Mucosa of rectum (tissue), 2 donors: ENCODE results near the gene LYRM7.
A peak's percentile ranks its signal among the peaks of the same experiment; 100 is the strongest.

ENCODE experiments used
- H3K27ac ChIP-seq, 2 donors: one replicate each; pipeline ENCODE4 v1.7.0; 2013; ENCODE audit warnings: inconsistent platforms in 2 of 2, low read depth in 2 of 2, low read length in 2 of 2
- H3K27me3 ChIP-seq, 2 donors: one replicate each; pipeline ENCODE4 v1.7.0; 2013; ENCODE audit warnings: low read length in 2 of 2; ENCODE audit not compliant: control insufficient read depth in 2 of 2, insufficient read depth in 2 of 2
- H3K36me3 ChIP-seq, 2 donors: one replicate each; pipeline ENCODE4 v1.7.0; 2013; ENCODE audit warnings: low read length in 2 of 2; ENCODE audit not compliant: control insufficient read depth in 2 of 2, insufficient read depth in 2 of 2
- H3K4me1 ChIP-seq, 2 donors: one replicate each; pipeline ENCODE4 v1.7.0; 2013; ENCODE audit warnings: low read length in 2 of 2, mild to moderate bottlenecking in 1 of 2; ENCODE audit not compliant: control insufficient read depth in 2 of 2, insufficient read depth in 2 of 2
- H3K4me3 ChIP-seq, 2 donors: one replicate each; pipeline ENCODE4 v1.7.0; 2013; ENCODE audit warnings: low read length in 2 of 2
- H3K9ac ChIP-seq, 2 donors: one replicate each; pipeline ENCODE4 v1.7.0; 2013; ENCODE audit warnings: low read length in 2 of 2, low read depth in 1 of 2, mild to moderate bottlenecking in 1 of 2
- H3K9me3 ChIP-seq, 2 donors: one replicate each; pipeline ENCODE4 v1.7.0; 2013; ENCODE audit warnings: low read length in 2 of 2; ENCODE audit not compliant: control insufficient read depth in 2 of 2
- donor health status: healthy.
- donor health status: Normal muscosa, but diverticular disease.

LYRM7 gene

GRCh38 chr5:131198625-131199024 is 27.9 kb downstream of the LYRM7 start:
- Histone ChIP-seq H3K4me3 (no peak overlapping the region), H3K9ac (no peak overlapping the region), H3K9me3 (no peaks in the 10 kb centered on the region), H3K36me3 (peaks cover 0 to 4% of the 10 kb centered on the region in 2 donors), H3K27me3 (no peaks in the 10 kb centered on the region), H3K4me1 (peaks cover 3 to 9% of the 10 kb centered on the region in 2 donors), H3K27ac (no peak overlapping the region)

- H3K9ac ChIP-seq = no peak overlapping the region
- no peaks in the 10 kb centered on the region for H3K27me3 ChIP-seq
- no peaks in the 10 kb centered on the region for H3K9me3 ChIP-seq
- H3K36me3 ChIP-seq = peaks cover 0 to 4% of the 10 kb centered on the region in 2 donors
- no peak overlapping the region for H3K27ac ChIP-seq
- peaks cover 3 to 9% of the 10 kb centered on the region in 2 donors for H3K4me1 ChIP-seq
- no peak overlapping the region for H3K4me3 ChIP-seq
Measured at GRCh38 chr5:131200560-131200959, 29.8 kb downstream of the LYRM7 start.

DNA sequence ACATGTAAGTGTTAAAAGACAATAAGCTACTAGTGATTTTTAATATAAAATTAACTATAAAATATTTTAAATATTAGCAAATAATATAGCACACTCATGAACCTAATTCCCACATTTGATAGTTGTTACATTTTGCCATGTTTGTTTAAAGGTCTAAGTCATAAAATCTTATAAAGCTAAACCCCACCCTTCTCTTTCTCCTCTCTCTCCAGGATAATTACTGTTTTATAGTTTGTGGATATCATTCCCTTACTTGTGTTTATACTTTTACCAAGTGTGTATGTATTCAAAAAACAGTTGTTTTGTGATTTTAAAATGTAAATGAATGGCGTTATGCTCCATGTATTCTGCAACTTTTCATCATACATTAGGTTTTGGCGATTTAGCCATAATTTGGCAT is 34.2 kb downstream of the LYRM7 start:
- H3K36me3 ChIP-seq = peaks cover 0 to 3% of the 10 kb centered on the region in 2 donors
- no peak overlapping the region for H3K4me3 ChIP-seq
- H3K9me3 ChIP-seq = no peaks in the 10 kb centered on the region
- no peak overlapping the region for H3K27ac ChIP-seq
- peaks cover 15 to 31% of the 10 kb centered on the region in 2 donors for H3K4me1 ChIP-seq
- H3K27me3 ChIP-seq = no peaks in the 10 kb centered on the region
- no peak overlapping the region for H3K9ac ChIP-seq

GRCh38 chr5:131206061-131206460 is 35.3 kb downstream of the LYRM7 start:
- H3K36me3 ChIP-seq = no peaks in the 10 kb centered on the region
- H3K9ac ChIP-seq = no peak overlapping the region
- peaks cover 17 to 32% of the 10 kb centered on the region in 2 donors for H3K4me1 ChIP-seq
- no peaks in the 10 kb centered on the region for H3K27me3 ChIP-seq
- H3K4me3 ChIP-seq = no peak overlapping the region
- peak overlapping the region; percentile 16 to 63 for H3K27ac ChIP-seq
- H3K9me3 ChIP-seq = no peaks in the 10 kb centered on the region

DNA sequence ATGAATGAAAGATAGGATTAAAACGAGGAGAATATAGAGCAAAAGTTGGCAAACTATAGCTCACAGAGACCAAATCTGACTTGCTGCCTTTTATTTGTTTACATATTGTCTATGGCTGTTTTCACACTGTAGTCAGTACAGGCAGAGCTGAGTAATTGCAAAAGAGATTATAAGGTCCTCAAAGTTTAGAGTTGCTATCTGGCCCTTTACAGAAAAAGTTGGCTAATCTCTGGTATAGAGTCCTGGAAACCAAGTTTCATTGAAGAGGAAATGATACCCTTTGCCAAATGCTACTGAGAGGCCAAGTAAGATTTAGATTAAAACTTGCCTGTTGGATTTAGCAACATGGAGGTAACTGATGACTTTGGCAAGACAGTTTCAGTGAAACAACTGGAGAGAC is 36.0 kb downstream of the LYRM7 start:
- Histone ChIP-seq H3K36me3 (no peaks in the 10 kb centered on the region), H3K27ac (peak overlapping the region in 1 of 2 donors; percentile 33), H3K9ac (no peak overlapping the region), H3K9me3 (no peaks in the 10 kb centered on the region), H3K4me1 (peaks cover 17 to 32% of the 10 kb centered on the region in 2 donors), H3K27me3 (no peaks in the 10 kb centered on the region), H3K4me3 (no peak overlapping the region)

- H3K9me3 ChIP-seq = no peaks in the 10 kb centered on the region
- no peak overlapping the region for H3K9ac ChIP-seq
- no peaks in the 10 kb centered on the region for H3K27me3 ChIP-seq
- peak overlapping the region in 1 of 2 donors; percentile 57 for H3K27ac ChIP-seq
- H3K36me3 ChIP-seq = no peaks in the 10 kb centered on the region
- no peak overlapping the region for H3K4me3 ChIP-seq
- H3K4me1 ChIP-seq = peaks cover 17 to 31% of the 10 kb centered on the region in 2 donors
Measured at GRCh38 chr5:131209175-131209505, 38.4 kb downstream of the LYRM7 start.

- Histone ChIP-seq H3K4me1 (peaks cover 14 to 28% of the 10 kb centered on the region in 2 donors), H3K9me3 (no peaks in the 10 kb centered on the region), H3K36me3 (no peaks in the 10 kb centered on the region), H3K27me3 (no peaks in the 10 kb centered on the region), H3K4me3 (peak overlapping the region in 1 of 2 donors; percentile 43), H3K9ac (no peak overlapping the region), H3K27ac (peak overlapping the region; percentile 25 to 57)
Measured at GRCh38 chr5:131209506-131210150, 38.9 kb downstream of the LYRM7 start.

- Histone ChIP-seq H3K27ac (peak overlapping the region; percentile 25 to 57), H3K4me3 (peak overlapping the region in 1 of 2 donors; percentile 43), H3K9me3 (no peaks in the 10 kb centered on the region), H3K4me1 (peaks cover 14 to 27% of the 10 kb centered on the region in 2 donors), H3K9ac (no peak overlapping the region), H3K36me3 (no peaks in the 10 kb centered on the region), H3K27me3 (no peaks in the 10 kb centered on the region)
Measured at GRCh38 chr5:131210151-131210510, 39.4 kb downstream of the LYRM7 start.

GRCh38 chr5:131211669-131212068 is 40.9 kb downstream of the LYRM7 start:
- H3K9ac ChIP-seq = no peak overlapping the region
- no peaks in the 10 kb centered on the region for H3K27me3 ChIP-seq
- H3K9me3 ChIP-seq = no peaks in the 10 kb centered on the region
- no peak overlapping the region for H3K27ac ChIP-seq
- no peaks in the 10 kb centered on the region for H3K36me3 ChIP-seq
- H3K4me1 ChIP-seq = peaks cover 11 to 15% of the 10 kb centered on the region in 2 donors
- no peak overlapping the region for H3K4me3 ChIP-seq

DNA sequence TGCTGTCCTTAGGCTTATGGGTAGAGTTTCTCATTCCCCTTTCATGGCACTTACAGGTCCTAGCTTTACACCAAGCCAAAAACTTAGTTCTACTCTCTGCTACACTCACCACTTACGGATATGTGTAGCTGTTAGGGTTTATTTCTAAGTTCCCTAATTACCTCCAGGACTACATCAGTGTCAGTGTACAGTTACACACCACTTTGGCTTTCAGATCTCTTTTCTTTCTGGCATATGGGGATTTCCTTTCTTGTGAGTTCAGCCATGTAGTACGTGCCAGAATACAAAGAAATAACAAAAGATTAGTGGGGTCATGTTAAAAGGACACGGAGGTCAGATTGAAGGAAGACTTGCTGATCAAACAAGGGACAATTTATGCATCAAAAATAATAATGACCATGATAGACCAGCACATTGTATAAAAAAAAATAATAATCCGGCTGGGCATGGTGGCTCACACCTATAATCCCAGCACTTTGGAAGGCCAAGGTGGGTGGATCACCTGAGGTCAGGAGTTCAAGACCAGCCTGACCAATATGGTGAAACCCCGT is 41.8 kb downstream of the LYRM7 start:
- Histone ChIP-seq H3K27ac (no peak overlapping the region), H3K4me1 (peaks cover 11% of the 10 kb centered on the region in 2 donors), H3K36me3 (no peaks in the 10 kb centered on the region), H3K27me3 (no peaks in the 10 kb centered on the region), H3K4me3 (no peak overlapping the region), H3K9ac (peak overlapping the region in 1 of 2 donors; percentile 8), H3K9me3 (no peaks in the 10 kb centered on the region)
